HG02943 (cell line): ENCODE measurements around the gene TBX21.

Experiments
- ATAC-seq: cut with Tn5 transposase; IDR thresholded peaks from one replicate; pipeline ENCODE4 v1.9.1; 2021; ENCODE audit warnings: mild to moderate bottlenecking, low read depth, moderate library complexity; ENCODE audit not compliant: unreplicated experiment

The TBX21 gene

DNA sequence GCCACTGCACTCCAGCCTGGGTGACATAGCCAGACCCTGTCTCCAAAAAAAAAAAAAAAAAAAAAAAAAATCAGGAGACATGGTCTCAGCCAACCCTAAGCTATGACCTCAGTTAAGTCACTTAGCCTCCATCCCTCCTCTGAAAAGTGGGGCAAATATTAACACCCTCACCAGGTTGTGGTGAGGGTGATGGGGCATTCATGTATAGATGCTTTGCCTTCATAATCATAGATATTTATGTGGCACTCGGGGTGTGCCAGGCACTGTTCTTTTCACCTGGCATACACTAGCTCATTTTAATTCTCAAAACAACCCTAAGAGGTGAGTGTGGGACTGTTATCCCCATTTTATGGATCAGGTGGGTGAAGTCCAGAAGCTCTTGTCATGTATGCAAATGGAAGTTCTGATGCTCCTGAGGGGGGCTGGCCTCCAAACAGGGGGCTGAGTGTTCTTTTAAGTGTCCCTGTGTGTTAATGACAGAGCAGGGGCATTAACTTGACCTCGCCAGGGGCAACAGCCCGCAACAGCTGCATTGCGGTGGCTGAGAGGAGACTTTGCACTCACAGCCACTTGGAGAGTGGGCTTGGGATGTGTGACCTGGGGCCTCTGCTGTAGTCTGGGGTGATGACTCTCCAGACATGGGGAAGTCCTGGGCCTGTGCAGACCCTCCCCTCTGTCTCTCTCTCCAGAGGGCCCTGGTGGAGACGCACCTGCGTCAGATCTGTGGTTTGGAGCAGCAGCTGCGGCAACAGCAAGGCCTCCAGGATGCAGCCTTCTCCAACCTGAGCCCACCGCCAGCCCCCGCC, 34.9 kb upstream of the TBX21 start:
- ATAC-seq = no peak

- ATAC-seq = no peak
Observed at GRCh38 chr17:47698749-47699535, 34.1 kb upstream of the TBX21 start.

GRCh38 chr17:47699536-47699840, 33.5 kb upstream of the TBX21 start:
- no peak for ATAC-seq

- no peak for ATAC-seq
Observed at GRCh38 chr17:47700471-47701449, 32.3 kb upstream of the TBX21 start.

DNA sequence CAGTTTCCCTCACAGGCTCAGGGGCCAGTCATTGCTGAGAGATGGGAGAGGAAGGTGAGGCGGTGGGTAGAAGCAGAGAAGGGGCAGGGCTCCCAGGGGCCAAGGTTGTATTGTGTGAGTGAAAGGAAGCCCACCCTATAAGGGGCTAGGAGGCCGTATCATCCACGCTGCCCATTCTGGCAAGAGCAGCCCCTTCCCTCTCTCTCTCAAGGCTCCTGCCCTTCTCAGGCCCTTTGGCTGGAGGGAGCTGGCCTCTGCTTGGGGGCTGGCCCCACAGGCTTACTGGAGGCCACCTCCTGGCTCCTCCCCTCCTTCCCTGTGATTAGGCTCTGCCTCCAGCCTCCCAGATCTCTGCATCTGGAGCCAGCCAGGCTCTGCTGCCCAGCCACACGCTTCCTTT, 31.4 kb upstream of the TBX21 start:
- no peak for ATAC-seq

DNA sequence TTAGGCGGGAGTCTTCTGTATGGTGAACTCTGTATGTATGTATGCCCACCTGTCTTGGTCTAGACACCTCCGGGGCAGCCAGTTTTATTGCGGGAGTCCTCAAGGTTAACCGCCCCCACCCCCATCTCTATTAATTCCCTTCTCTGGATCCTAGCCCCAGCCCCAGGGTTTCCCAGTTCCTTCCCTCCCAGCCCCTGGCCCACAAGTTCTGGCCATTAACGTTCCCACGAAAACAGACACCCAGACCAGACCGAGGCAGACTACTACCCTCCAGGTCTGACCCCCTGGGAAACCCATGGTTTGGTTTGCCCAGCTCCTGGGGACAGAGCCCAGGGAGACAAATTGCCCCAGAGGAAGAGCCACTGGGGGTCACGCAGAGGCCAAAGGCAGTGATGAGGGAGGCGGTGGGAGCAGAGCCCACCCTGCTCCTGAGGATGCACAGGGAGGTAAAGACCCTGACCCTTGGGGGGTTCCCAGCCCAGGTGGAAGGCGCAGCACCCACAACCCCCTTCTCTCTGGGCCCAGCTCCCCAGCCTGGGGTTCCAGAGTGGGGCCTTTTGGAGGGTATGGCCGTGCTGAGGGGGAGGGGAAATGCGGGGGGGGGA, 30.5 kb upstream of the TBX21 start:
- no peak for ATAC-seq

DNA sequence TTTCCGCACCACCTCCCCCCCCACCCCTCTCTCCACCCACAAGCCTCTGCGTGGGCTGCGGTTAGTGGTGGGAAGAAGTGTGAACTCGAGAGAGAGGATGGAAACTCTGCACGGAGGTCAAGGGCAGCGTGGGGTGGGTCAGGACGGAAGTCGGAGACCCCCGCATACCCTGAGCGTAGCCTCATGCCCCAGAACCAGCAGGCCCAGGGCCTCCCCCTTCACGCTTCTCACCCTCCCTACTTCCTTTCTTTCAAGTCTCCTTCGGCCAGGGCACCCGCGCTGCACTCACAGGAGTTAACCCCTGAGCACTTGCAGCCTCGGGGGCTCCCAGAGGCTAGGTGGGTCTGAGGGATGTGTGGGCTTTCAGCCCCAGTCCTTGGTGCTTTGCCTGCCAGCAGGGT, 29.8 kb upstream of the TBX21 start:
- no peak for ATAC-seq

- no peak for ATAC-seq
Observed at GRCh38 chr17:47703671-47704070, 29.4 kb upstream of the TBX21 start.

DNA sequence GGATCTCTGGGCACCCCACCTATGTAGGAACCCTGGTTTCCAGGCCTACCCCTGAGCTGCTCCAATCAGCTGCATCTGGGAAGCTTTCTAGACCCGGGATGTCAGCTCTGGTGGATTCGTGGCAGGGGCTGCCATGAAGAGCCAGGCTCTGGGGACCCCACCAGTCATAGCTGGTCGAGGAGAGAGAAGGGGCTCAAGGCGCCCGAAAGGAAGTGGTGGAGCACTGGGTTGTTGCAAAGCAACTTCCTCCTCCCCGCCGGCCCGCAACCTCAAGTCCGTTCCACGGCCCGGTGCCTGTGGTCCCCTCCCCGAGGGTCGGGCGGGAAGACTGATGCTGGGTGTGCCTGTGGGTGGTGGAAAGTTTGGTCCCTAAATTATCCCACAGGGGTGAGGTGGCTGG, 28.9 kb upstream of the TBX21 start:
- no peak for ATAC-seq

DNA sequence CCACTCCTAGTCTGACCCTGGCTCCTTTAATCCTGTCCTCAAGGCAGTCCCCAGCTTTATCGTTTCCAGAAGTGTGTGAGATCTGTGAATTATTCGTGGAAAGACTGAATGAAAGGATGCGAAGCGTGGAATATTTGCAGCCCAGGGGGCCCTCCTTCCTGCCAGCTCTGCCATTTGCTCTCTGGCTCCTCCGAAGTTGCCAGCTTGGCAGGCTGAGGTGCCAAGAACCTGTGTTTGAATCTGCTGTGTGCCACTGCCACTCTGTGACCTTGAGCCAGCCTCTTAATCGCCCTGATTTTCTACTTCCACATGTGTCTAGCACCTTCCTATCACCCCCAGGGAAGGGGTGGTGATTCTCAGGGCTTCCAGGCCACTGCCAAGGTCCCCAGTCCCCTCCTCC, 28.3 kb upstream of the TBX21 start:
- no peak for ATAC-seq

GRCh38 chr17:47705536-47706530, 27.2 kb upstream of the TBX21 start:
- no peak for ATAC-seq

DNA sequence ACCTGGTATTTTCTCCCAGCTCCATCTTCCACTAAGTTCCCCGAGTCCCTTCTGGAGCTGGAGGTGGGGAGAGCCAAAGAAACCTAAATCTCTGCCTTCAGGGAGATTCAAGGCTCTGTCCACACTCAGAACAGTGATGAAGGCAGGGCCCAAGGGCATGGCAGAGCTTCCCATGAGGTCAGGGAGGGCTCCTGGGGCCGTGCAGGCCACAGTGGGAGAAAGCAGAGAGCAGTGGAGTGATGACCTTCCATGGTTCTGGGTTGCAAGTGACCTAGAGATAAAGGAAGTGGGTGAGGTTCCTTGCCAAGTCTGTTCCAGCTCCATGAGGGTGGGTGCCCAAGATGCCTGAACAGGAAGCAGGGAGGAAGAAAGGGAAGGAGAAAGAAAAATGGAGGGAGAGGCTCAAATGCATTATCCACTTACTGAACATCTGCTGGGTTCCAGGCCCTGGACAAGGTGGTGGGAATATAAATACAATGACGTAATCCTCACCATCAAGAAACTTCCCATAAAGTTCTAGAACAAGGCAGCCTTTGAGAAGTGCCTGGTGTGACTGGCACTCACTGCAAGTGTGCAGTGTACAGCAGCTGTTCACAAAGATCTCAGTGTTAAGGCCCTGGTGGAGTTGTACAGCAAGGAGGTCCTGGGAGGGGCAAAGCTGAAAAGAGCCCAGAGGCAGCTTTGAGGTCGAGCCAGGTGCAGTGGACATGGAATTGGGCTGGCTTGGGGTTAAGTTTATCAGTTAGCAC, 25.8 kb upstream of the TBX21 start:
- ATAC-seq = no peak

DNA sequence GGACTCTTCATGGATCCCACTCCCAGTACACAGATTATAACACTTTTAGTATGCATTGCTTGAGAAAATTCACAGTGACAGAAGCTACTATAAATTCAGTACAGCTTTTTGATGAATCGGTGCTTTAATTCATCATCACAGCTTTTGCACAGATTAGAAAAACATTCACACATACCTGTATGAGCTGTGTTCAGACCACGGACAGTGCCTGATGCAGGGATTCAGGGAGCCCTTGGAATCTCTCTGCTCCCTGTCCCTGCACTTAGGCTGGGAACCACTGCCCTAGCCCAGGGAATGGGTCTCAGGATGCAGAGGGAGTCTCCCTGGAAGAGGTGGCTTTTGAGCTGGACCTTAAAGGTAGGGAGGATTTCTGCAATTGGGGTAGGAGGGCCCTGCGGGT, 25.2 kb upstream of the TBX21 start:
- ATAC-seq = no peak

- no peak for ATAC-seq
Observed at GRCh38 chr17:47708312-47708863, 24.6 kb upstream of the TBX21 start.

DNA sequence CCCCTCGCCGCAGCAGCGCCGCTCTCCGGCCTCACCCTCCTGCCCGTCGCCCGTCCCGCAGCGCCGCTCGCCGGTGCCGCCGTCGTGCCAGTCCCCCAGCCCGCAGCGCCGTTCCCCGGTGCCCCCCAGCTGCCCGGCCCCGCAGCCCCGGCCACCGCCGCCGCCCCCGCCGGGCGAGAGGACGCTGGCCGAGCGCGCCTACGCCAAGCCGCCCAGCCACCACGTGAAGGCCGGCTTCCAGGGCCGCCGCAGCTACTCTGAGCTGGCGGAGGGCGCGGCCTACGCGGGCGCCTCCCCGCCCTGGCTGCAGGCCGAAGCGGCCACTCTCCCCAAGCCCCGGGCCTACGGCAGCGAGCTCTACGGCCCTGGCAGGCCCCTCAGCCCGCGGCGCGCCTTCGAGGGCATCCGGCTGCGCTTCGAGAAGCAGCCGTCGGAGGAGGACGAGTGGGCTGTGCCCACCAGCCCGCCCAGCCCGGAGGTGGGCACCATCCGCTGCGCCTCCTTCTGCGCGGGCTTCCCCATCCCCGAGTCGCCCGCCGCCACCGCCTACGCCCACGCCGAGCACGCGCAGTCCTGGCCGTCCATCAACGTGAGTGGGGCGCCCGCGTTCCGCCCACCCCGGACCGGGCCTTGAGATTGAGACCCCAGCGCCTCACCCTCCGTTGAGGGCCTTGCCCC, 24.0 kb upstream of the TBX21 start:
- no peak for ATAC-seq

DNA sequence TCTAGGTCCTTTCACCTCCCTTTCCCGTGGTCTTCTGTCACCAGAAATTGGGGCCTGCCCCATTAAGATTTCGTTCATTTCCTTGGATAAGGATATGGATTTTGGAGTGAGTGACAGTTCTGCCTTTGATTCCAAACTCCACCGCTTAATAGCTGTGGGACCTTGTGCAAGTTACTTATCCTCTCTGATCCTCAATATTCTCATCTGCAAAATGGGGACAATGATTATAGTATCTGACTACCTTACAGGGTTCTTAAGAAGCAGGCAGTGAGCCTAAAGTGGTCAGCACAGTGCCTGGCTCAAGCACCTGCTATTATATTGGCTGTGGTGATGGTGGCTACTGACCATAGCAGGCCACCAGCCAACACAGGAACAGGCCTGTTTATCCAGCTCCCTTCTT, 23.4 kb upstream of the TBX21 start:
- ATAC-seq = no peak

GRCh38 chr17:47711366-47712099, 21.5 kb upstream of the TBX21 start:
- ATAC-seq = no peak
